Hepatocyte (in vitro differentiated cells): ENCODE results near the gene ANKRD55.

Experiments used
- CTCF ChIP-seq: fragments of 200-600 bp; sonication (generic); IDR thresholded peaks from 2 replicates; pipeline ENCODE4 v1.5.1; 2016; ENCODE audit warnings: antibody characterized with exemption, mild to moderate bottlenecking; ENCODE audit not compliant: poor library complexity
- EZH2phosphoT487 ChIP-seq: fragments of 200-600 bp; sonication (generic); IDR thresholded peaks from one replicate; pipeline ENCODE4 v1.6.1; 2018; ENCODE audit warnings: antibody characterized with exemption, mild to moderate bottlenecking, low read depth, moderate library complexity; ENCODE audit not compliant: unreplicated experiment, severe bottlenecking

GRCh38 chr5:56145106-56145505, 88.0 kb downstream of the ANKRD55 start:
- TF ChIP-seq CTCF: no peak
- no peak for TF ChIP-seq EZH2phosphoT487
